Activated T-helper 1 cell treated with anti-CD3 and anti-CD28 coated beads, Interleukin-2, amount 50 U/mL, for 16 hours (primary cell): Measurements from ENCODE around the gene SLC27A5.

Experiments used
- DNase-seq, 2 donors: peaks; one replicate each; pipeline ENCODE4 v3.0.0-alpha.2; 2020; ENCODE audit warnings: low read depth in 1 of 2, low spot score in 1 of 2

The SLC27A5 gene, protein sequence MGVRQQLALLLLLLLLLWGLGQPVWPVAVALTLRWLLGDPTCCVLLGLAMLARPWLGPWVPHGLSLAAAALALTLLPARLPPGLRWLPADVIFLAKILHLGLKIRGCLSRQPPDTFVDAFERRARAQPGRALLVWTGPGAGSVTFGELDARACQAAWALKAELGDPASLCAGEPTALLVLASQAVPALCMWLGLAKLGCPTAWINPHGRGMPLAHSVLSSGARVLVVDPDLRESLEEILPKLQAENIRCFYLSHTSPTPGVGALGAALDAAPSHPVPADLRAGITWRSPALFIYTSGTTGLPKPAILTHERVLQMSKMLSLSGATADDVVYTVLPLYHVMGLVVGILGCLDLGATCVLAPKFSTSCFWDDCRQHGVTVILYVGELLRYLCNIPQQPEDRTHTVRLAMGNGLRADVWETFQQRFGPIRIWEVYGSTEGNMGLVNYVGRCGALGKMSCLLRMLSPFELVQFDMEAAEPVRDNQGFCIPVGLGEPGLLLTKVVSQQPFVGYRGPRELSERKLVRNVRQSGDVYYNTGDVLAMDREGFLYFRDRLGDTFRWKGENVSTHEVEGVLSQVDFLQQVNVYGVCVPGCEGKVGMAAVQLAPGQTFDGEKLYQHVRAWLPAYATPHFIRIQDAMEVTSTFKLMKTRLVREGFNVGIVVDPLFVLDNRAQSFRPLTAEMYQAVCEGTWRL

GRCh38 chr19:58511353-58512208 lies at the start of gene SLC27A5:
TSS of gene SLC27A5 (minus strand) at chr19:58511992. CDS start at chr19:58511955, 37 bp downstream.
- no peak for DNase-seq

- no peak for DNase-seq
Observed at GRCh38 chr19:58560921-58561320, 49.1 kb upstream of the SLC27A5 start.

DNA sequence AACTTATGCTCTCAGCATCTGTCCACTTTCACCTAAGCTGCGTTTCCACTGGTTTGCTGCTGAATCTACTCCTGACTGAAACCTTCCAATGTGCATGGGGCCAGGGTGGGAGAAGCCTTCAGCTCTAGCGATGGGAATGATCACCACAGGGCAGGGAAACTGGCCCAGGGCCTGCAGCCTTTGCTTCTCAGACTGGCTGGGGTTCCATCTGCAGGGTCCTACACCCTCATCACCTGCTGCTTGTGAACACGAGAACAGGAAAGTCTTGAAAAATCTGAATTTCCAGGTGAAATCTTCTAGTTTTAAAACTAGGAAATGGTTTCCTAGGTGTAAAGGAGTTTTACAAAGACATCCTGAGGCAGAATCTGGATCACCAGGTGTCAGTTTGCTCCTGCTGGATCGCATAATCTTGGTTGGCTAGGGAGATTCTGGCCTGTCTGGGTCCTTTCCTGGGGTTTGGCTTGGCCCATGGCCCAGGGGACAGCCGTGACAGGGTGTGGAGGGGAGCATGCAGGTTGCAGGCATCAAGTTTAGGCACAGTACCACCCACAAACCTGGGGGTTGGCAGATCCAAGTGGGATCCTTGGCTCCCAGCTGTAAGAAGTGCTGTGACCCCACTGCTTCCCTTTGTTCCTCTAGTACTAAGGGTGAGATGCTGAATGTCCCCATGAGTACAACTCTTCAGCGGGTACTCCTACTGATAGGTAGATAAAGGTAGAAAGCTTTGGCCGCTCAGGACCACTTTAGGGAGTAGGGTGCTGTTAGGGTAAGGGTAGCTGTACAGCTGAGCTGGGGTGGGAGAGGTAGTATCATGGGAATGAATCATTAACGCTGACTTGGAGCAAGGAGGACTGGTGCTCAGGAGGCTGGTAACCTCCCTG lies 48.5 kb upstream of the SLC27A5 start:
- DNase-seq, result no peak

GRCh38 chr19:58559275-58560006 lies 47.6 kb upstream of the SLC27A5 start:
- DNase-seq, result peak in 1 of 2 donors; percentile 39

- DNase-seq, result peak; percentile 99
Observed at GRCh38 chr19:58558623-58559274, 47.0 kb upstream of the SLC27A5 start.

GRCh38 chr19:58558066-58558622 lies 46.4 kb upstream of the SLC27A5 start, which contains the start of gene UBE2M:
TSS of gene UBE2M (minus strand) at chr19:58558611. CDS start at chr19:58558381, 230 bp downstream.
- peak; percentile 36 to 46 for DNase-seq

- DNase-seq, result no peak
Observed at GRCh38 chr19:58557221-58558065, 45.7 kb upstream of the SLC27A5 start.

DNA sequence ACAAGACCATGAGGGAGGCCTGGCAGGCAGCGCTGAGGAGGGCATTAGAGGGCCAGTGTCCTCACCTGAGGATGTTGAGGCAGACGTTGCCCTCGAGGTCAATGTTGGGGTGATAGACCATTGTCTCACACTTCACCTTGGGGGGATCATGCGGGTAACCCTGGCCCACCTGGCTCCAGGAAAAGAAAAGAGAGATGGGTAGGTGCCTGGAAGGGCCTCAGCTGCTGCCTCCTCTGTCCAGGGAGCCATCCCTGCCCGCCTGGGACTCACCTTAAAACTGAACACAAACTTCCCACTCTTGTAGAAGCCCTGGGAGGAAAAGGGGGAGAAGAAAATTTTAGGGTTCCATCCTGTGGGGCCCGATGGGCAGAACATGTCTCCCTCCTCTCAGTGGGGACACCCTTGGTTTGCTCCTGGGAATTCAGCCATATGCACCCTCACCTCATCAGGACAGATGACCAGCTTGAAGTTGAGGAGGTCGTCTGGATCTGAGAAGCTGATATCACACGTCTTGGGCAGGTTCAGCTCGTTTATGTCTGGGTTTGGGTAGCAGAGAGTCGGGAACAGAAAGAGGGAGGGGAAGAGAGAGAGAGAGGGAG lies 44.9 kb upstream of the SLC27A5 start:
- DNase-seq, result no peak

DNA sequence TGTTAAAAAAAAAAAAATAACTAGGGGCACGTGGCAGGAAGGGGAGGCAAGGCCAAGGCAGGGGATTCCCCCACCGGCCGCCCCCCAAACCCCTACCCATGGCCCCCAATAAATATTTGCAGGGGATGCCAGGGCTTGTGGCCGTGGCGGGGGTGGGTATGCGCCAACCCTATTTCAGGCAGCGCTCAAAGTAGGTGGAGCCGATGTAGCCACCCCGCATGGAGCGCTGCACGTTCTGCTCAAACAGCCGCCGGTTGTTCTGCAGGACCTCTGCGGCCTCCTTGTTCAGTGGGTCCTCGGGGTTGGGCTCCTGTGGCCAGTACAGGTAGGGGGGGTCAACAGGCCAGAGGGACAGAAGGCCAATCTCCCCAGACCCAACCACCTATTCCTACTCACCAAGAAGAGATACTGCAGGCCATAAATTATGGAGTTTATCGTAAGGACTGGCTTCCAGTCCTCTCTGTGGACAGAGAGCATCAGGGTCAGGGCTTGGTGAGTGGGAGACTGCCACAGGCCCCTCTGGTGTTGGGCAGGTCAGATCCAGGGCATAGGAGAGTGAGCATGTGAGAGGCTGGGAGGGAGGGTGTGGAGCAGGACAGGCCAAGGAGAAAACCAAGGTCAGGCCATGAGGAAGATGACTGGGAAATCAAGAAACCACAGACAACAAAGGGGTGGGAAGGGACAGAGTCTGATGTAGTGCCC lies 44.3 kb upstream of the SLC27A5 start:
- DNase-seq, result no peak

DNA sequence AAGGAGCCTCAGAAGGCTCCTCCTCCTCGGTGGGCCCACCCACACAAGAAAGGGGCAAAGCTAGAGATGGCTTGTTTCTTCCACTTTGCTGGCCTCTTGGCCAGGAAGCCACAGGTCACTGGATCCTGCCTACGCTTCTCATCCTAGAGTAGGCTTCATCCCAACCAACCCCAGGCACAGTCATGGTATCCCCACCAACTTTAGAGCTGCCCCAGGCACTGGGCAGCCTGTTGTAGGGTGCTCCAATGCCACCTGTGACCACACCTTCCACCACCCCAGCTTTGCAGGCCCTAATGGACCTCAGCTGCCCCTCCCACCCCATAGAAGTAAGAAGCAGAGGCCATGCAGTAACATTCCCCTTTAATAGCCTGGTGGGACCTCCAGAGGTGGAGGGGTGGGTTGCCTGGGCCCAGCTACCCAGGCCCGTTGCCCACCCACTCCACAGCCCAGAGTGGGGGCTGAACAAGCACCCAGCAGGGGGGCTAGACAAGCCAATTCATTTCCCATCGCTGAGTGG lies 43.6 kb upstream of the SLC27A5 start:
- no peak for DNase-seq

- DNase-seq, result peak; percentile 95 to 96
Observed at GRCh38 chr19:58554494-58555368, 42.9 kb upstream of the SLC27A5 start, which contains the start of gene CHMP2A. TSS of gene CHMP2A (minus strand) at chr19:58555105. CDS start at chr19:58554212, 893 bp downstream.

DNA sequence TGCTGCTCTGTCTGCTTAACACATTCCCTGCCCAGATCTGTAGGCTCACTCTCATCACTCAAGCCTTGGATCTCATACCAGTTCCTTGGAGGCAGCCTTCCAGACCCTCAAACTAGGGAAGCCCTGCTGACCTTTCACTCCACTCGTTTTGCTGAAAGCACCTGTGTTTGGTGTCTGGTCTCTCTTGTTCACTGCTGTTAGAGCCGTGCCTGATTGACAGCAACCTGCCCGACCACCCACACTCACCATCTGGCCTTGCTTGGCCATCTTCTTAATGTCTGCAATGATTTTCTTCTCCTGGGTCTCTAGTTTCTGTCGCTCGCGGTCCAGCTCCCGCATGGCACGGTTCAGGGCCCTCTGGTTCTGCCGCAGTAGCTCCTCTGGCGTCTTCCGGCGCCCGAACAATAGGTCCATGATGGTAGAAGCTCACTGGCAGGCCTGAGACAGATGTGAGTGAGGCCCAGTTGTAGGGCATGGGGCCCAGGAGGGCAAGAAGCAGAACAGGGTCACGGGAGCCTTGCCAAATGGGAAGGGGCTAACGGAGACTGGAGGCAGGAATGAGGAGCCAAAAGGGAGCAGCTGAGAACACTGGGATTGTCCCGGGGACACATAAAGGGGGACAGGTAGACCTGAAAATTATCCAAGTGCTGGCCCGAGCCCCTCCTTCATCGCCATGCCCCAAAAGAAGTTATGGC lies 42.2 kb upstream of the SLC27A5 start:
- DNase-seq, result no peak

DNA sequence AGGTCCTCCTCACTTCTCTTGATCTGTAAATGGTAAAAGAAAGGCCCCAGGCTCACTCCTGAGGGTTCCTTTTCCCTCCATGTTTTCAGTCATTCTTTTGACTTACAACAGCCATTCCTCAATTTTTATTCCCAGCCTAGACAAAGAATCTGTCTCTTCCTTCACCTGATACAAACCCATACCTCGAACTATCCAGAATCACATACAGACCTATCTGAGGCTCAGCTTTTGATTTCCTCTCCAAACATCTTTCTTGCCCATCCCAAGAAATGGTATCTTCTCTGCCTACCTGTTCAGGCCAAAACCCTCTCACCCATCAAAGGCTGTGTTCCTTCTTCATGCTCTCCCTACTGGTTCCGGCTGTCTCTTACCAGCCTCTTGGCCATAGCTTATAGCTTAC lies 40.9 kb upstream of the SLC27A5 start:
- no peak for DNase-seq

DNA sequence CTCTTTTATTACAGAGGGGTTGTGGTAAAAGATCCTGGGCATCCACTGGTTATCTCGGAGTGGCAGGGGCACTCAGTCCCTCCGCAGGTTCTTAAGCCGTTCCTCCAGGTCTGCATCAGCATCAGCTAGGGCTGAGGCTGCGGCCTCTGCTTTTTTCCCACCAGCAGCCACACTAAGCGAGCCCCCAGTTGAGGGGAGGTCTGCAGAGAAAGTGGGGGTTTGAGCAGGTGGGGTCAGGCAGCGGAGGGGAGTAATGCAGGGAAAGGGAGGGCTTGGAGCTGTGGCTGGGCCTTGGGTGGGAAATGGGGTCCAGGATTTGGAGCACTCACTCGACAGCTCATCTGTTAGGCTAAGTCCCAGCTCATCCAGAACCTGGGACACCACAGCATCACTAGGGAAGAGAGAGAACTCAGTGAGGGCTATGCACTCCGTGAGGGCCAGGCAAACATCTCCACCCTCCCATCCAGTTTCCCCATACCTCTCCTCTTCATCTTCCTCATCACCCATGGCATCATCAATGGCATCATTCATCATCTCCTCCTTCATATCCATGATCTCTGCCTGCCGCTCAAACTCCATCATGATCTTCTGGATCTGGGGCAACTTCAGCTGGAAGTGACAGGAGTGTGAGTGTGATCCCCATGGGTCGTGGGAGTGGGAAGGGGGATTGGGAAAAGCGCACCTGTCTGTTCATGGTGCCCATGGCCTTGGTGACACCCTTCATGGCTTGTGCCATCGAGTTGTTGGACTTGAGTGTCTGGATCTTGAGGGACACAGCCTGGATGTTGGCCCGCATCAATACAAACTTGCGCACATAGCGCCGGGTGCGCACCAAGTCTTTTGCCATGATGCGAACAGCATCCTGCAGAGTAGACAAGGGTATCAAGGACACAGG lies 40.0 kb upstream of the SLC27A5 start:
- no peak for DNase-seq
